C1 segment of cervical spinal cord (tissue), 14 donors: ENCODE results near the gene PNMA5.

Source experiments
- DNase-seq, 14 donors: peaks; one replicate each; lab custom pipeline; 2025; lab: John Stamatoyannopoulos, UW

The PNMA5 gene

GRCh38 chrX:152958524-152959465 is 35.1 kb downstream of the PNMA5 start:
- peak; percentile 21 to 90 (median 84) for DNase-seq

- peak in 1 of 14 donors; percentile 25 for DNase-seq
Observed at GRCh38 chrX:152958047-152958446, 35.9 kb downstream of the PNMA5 start.

DNA sequence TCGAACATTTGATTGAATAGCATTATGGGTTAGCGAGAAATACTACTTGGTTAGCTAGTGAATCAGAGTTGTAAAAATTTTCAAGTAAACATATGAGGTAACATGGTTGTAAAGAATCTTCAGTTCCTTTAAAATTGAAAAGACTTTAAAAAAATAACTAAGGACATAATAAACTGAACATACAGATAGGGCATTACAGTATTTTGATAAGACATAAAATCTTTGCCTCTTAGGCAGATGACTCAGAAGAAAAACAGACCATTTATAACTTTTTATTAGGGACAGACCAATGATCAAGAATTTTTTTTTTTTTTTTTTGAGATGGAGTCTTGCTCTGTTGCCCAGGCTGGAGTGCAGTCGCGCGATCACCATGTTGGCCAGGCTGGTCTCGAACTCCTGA is 43.1 kb downstream of the PNMA5 start:
- DNase-seq, result no peak

DNA sequence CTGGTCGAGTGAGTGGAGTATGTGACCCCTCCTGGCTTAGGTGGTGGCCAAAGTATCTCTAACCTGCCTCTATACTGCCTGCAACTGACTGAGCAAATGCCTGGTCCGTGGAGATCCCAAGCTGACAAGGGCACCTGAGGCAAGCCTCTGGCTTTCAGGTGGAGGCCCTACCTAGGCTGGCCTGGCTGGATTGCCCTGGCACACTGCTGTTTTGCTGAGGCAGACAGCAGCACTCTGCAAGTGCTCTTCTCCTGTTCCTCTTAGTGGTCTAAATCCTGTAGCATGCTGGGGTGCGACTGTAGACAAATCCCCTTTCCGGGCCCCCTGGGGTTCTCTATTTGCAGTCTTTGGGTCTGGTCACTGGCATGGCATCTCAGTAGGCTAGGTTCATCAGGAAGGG is 44.8 kb downstream of the PNMA5 start:
- no peak for DNase-seq

DNA sequence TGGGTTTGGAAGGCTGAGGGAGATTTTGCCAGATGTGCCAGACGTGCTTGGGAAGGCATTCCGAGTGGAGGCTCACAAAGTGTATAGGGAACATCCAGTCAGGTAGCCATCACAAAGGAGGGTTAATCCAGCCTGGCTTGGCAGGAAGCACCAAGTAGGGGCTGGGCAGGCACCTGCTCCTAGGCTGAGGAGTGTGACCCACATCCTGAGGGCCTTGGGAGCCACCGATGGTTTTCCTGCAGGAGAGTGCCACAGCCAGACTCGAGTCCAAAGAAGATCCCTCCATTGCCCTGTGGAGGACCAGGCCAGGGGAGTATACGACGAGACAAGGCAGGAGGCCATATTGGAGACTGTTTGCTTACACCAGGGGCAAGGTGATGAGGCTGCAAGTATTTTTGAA is 47.2 kb downstream of the PNMA5 start:
- DNase-seq, result no peak

DNA sequence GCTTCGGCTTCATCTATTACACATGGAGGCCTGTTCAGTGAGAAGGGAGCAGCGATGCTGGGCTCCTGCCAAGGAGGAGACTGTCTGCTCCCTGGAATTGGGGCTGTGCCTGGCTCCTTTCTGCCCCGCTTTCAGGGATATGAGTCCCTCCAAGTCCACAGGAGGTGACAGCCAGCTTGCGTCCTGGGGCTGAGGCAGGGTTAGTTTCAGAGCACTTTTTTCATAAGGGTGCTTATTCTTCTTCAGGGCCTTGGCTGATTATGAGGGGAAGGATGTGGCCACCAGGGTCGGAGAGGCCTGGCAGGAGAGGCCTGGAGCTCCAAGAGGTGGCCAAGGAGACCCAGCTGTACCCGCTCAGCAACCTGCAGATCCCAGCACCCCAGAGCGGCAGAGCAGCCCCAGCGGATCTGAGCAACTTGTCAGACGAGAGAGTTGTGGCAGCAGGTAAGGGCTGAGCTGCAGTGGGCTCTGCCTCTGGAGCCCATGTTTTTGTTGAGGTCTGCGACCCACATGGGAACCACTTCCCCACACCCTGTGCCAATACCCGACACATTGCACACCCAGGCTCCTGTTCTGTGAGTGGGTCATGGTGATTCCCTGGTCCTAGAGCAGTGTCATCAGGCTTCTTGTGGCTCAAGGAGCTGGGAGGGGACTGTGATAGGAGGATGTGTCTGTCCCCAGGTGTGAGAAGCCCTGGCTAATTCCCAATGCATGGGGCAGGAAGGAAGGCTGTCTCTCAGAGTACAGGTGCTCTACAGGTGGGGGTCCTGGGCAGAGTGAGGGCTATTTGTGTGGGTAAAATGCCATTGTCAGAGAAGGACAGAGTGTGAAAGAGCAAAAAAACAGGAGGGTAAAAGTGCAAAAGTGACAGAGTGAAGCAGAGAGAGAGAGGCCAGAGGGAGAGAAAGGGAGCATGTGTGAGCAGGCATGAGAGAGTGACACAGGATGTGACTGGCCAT is 48.6 kb downstream of the PNMA5 start:
- DNase-seq, result no peak

DNA sequence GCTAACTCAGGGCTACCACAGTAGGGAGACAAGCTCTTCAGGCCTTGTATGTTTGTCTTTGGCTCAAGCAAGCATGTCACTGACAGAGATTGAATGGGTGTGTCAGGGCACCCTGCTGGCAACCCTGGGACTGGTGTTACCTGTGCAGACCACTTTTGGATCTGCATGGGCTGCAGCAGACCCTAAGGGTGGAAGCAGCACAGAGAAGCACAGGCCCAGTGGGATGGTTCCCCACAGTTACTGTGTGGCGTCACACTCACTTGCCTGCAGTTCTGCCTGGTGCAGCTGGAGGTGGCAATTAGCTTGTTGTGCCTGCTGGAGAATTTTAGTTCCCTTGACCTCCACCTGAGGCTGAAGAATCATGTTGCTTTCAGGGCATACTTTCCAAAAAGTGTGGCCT is 50.1 kb downstream of the PNMA5 start:
- no peak for DNase-seq

DNA sequence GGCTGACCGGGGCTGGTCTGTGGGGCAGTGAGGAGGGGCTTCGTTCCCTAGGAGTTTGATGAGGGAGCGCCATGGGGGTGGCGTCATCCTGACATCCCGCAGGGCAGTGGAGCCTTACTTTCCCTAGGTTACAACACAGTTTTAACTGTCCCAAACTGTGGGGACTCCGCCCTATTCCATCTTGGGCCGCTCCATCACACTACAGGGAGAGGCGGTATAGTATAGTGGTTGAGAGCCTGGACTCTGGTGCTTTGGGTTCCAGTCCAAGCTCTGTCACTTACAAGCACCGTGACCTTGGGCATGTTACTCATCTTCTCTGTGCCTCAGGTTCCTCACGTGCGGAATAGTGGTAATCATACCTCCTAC is 51.9 kb downstream of the PNMA5 start:
- no peak for DNase-seq

- peak; percentile 16 to 90 (median 81) for DNase-seq
Observed at GRCh38 chrX:152941328-152942076, 52.4 kb downstream of the PNMA5 start.
